Stimulated activated CD8-positive, alpha-beta memory T cell treated with anti-CD3 and anti-CD28 coated beads, Interleukin-12 subunit alpha, Interleukin-12 subunit beta, amount 100 ng/mL, for 24 hours (primary cell): Measurements from ENCODE around the gene AUH.
"Not testable (repeated sequence)": the region's sequence is repeated elsewhere in the genome, so short reads cannot be mapped to it uniquely, and the experiment has no call there.

Source experiments
- DNase-seq: peaks from one replicate; pipeline ENCODE4 v3.0.0-alpha.2; 2020; ENCODE audit errors: extremely low read depth

Gene AUH, protein sequence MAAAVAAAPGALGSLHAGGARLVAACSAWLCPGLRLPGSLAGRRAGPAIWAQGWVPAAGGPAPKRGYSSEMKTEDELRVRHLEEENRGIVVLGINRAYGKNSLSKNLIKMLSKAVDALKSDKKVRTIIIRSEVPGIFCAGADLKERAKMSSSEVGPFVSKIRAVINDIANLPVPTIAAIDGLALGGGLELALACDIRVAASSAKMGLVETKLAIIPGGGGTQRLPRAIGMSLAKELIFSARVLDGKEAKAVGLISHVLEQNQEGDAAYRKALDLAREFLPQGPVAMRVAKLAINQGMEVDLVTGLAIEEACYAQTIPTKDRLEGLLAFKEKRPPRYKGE

DNA sequence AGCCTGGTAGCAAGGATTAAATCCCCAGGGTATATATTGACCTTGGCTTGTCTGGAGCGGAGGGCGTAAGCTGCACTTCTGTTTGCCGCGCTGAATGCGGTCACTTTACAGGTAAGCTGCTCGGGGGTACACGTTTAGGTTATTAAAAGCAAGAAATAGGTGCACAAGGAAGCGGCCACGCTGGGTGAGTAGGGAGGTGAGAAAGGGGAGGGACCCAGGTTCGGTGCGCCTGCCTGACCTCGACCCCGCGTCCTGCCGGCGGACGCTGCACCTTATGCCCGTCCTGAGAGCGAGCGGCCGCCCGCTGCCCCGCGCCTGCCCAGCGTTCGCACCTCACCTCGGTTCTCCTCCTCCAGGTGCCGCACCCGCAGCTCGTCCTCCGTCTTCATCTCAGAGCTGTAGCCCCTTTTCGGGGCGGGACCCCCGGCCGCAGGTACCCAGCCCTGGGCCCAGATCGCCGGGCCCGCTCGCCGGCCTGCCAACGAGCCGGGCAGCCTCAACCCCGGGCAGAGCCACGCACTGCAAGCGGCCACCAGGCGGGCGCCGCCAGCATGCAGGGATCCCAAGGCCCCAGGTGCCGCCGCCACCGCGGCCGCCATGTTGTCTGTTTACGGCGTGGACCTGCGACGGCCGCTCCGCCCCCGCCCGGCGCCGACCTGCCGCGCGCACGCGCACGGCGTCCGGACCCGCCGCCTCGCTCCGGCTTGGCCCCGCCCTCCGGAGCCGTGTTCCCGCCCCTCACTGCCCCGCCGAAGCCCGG is at the start of gene AUH:
Gene AUH (minus strand): TSS at position 628 of the 760 bp plus-strand sequence. CDS start 29 bp downstream, at position 599.
- peak; percentile 64 for DNase-seq

DNA sequence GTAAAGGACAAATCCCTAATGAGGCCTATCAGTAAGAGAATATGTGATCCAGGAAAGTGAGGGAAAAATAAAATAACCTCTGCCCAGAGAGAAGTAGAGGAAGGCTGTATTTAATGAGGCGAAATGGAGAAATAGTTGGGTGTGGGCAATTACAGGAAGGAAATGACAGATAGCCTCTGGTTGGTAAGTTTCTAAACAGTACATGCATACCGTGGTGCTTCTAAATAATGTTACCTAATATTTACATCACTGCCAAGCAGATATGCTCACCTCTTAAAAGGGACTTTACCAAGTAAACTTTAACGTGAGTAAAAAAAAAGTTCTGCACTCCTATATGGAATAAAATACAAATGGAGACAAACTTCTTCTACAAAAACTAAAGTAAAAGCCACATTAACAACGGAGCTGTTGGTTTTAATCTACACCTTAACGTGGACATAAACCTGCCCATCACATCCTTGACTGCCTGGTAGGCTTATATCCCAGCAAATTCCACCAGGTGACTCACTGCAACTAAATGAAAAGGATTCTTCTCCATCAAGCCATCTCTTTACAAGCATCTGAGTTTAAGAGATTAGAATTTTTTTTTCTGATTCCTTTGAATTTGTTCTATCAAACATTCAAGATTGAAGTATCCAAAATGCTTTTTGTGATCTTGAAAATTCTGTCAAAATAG is 49.5 kb upstream of the AUH start:
- no peak for DNase-seq

- no peak for DNase-seq
Measured at GRCh38 chr9:91410161-91410560, 48.4 kb upstream of the AUH start.

DNA sequence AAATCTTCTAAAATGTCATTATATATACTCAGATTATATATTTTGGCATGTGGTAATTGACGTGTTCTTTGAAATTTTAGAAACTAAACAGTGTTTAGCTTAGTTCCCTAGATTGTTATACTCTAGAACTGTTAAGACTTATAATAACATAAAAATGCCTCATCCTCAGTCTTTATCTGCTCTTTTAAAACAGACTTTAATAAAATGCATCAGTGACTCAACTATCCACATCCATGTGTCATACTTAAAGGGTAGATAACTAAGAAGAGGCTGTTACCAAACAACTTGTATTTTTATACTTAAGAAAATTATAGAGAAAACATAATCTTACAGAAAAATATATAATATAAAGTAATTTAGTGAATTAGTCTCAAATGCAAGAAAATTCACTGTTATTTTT is 46.8 kb upstream of the AUH start:
- no peak for DNase-seq

GRCh38 chr9:91407580-91408318 is 46.0 kb upstream of the AUH start:
- DNase-seq = no peak

DNA sequence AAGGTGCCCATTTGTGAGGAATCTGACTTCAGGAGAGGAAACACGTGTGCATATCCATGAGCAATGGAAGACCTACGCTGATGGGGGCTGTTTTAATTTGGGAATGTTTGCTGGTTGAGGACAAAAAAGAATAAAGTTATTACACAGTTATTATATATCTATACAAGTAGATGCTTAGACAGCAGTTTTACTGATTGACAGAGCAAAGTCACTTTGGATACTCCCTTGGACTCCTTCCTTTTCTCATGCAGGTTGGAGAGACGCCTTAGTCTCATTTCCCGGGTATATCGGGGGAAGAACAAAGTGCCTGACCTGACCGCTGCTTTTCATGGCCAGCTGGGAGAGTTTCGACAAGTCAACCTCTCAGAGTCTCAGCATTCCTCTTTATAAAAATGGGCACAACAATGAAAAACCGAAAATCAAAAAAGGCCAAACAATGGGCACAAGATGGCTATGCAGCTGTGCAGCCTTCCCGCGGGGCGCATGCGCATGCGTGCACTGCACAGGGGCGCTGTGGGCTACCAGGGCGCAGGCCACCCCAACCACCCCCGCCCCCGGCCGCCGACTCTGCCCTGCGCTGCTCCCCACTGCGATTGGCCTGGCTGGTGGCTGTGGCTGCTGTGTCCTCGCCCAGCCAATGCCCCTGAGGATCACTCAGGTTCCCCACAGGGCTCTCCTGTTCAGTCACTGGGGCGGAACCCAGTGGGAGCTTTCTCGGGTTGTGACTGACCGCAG is 43.8 kb upstream of the AUH start:
- DNase-seq = no peak

GRCh38 chr9:91403665-91404543 is 42.2 kb upstream of the AUH start:
- DNase-seq = no peak

DNA sequence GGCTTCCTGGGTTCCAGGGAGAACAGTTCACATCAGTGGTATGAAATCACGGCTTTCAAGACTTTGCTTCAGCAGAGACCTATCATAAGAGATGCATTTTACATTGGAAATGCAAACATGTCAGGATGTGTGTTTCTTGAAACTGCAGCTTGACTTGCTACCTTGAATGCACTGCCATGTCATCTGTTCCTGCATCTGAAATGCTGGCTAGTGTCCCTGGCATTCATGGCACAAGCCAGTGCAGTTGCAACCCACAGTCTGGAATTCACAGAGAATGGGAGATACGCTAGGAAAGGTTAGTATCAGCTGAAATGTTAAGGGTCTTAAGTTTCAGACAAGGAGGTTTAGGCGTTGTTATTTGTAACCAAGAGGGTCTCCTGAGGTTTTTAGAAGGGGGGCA is 37.2 kb upstream of the AUH start:
- DNase-seq = no peak

GRCh38 chr9:91395553-91396471 is 34.1 kb upstream of the AUH start:
- DNase-seq = no peak

GRCh38 chr9:91395106-91395552 is 33.4 kb upstream of the AUH start:
- no peak for DNase-seq

GRCh38 chr9:91393826-91394225 is 32.1 kb upstream of the AUH start:
- DNase-seq = no peak

DNA sequence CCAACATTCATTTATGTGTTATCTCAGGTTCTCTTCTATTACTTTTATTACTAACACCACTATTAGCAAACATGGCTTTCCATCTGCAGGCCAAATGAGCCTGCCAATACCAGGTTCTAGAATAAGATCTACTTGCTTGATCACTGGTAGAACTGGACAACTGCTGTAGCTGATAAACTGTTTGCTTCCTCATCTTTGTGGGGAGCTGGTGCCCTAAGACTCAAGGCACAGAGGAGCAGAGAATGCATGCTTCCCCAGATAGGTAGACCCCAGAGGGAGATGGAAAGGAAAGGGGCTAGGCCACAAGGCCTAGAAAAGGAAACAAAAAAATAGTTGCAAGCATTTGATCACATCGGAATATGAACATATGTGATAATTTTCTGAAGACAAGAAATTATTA is 30.7 kb upstream of the AUH start:
- DNase-seq = no peak

GRCh38 chr9:91391818-91392217 is 30.1 kb upstream of the AUH start:
- DNase-seq = no peak

DNA sequence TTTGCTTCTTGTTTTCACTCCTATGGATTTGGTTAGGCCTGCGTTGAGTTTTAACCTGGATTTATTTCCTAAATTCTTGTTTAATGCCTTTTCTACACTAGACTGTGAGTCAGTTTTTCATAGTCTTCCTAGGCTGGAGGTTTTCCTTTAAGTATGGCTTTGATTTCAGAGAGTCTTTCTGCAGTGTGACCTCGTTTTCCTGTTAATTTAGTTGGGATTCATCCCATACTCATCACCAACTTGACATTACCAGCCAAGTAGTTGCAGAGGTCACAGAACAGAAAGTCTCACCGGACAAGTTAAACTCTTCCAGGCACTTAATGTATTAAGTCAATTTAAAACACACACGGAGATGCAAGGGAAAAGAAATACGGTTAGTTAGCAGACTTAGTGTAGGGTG is 29.7 kb upstream of the AUH start:
- no peak for DNase-seq

GRCh38 chr9:91389686-91390085 is 28.0 kb upstream of the AUH start:
- DNase-seq = not testable (repeated sequence)

DNA sequence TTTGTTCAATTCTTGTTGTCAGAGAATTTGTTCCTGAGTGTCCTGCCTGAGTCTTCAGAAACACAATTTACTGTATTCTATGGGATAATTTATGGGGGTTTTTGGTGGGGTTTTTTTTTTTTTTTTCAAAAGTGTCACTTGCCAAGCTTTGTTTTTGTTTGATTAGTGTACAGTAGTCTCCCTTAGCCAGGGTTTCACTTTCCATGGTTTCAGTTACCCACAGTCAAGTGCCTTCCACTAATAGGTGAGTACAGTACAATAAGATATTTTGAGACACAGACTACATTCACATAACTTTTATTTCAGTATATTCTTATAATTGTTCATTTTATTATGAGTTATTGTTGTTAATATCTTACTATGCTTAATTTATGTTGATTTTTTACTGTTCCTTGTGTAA is 25.0 kb upstream of the AUH start:
- no peak for DNase-seq

GRCh38 chr9:91384954-91385353 is 23.2 kb upstream of the AUH start:
- DNase-seq = no peak

DNA sequence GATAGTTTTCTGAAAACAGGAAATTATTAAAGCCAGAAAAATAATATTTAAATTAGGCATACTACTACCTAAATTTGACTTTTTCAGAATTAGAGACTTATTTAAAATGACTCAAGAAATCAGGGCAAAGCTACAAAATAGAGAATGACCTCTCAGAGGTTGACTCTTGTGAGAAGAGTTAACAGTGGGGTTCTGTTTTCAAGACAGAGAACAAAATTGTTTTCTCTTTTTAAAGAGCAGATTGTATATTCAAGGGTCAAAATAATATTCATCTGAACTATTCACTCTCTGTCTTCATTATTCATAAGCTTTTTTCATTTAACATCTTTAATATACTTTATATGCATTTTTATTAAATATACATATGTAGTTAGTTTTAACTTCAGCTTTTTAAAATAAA is 21.9 kb upstream of the AUH start:
- DNase-seq = no peak

- no peak for DNase-seq
Measured at GRCh38 chr9:91382298-91382697, 20.6 kb upstream of the AUH start.
